ENCODE results near the gene ITPK1. TPM values are rescaled to one million over a fixed set of nuclear protein-coding genes. Genes with fewer than 3 reads are reported as not detected.

The ITPK1 gene
- total RNA-seq, 4 donors from 2014 or later = 132 to 172 (median 157) TPM

DNA sequence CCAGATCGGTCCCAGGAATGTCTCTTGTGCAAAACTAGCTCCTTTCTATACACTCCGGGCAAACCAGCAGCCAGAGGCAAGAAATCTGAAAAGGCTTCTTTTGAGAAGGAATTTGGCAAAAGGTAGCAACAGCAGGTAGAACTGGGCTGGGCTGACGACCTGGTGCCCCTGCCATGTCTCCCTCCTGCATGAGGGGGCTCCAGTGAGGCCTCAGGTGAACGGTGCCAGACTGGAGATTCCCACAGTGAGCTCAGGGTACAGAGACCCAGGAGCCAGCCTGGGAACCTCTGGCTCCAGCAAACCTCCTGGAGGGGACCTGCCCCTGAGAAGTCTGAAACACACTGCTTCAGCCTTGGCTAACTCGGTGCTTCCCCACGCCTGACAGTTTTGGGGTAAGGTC lies 10.8 kb downstream of the ITPK1 start:
- no peak for DNase-seq
- Histone ChIP-seq H3K4me3 (no peak overlapping the region), H3K4me1 (peaks cover 11 to 65% (median 16%) of the 10 kb centered on the region in 4 donors), H3K27ac (peak overlapping the region in 3 of 4 donors; percentile 31 to 76 (median 42)), H3K27me3 (no peaks in the 10 kb centered on the region), H3K9me3 (no peaks in the 10 kb centered on the region), H3K36me3 (no peaks in the 10 kb centered on the region)
- TF ChIP-seq, protein P1, sequence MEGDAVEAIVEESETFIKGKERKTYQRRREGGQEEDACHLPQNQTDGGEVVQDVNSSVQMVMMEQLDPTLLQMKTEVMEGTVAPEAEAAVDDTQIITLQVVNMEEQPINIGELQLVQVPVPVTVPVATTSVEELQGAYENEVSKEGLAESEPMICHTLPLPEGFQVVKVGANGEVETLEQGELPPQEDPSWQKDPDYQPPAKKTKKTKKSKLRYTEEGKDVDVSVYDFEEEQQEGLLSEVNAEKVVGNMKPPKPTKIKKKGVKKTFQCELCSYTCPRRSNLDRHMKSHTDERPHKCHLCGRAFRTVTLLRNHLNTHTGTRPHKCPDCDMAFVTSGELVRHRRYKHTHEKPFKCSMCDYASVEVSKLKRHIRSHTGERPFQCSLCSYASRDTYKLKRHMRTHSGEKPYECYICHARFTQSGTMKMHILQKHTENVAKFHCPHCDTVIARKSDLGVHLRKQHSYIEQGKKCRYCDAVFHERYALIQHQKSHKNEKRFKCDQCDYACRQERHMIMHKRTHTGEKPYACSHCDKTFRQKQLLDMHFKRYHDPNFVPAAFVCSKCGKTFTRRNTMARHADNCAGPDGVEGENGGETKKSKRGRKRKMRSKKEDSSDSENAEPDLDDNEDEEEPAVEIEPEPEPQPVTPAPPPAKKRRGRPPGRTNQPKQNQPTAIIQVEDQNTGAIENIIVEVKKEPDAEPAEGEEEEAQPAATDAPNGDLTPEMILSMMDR (IDR thresholded peaks at IDR 0.05) = peak in 1 of 6 experiments; percentile 7
- TF ChIP-seq POLR2A (IDR thresholded peaks at IDR 0.05) = no peak

DNA sequence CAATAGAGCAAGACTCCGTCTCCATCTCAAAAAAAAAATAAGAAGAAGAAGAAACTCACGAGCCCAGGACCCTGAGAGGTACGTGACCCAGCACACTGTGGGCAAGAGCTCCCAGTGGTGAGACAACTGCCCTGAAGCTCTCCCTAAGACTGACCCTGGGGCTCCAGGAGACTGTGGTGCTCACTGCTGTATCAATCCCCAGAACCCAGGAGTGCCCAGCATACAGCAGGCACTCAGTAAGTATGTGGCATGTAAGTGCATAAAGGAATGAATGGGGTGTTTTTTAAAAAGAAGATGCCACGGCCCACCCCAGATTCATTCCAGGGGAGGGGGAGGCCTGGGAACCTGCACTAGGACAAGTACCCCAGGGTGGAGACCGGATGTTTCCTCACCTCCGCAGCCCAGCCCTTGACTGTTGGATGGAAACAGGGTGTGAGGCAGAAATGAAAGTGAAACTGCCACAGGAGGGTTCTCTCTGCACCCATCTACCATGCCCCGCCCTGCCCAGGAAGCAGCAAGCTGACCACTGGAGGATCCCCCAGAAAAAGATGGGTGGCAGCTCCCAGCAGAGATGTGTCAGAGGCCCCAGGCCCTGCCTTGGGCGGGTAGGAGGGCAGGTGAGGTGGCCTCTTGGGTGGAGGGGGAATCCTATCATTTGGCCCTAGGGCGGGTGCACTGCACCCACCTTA lies 12.2 kb downstream of the ITPK1 start:
- peak; percentile 73 to 92 (median 89) for DNase-seq
- Histone ChIP-seq H3K9me3 (no peaks in the 10 kb centered on the region), H3K27ac (peak overlapping the region; percentile 48 to 80 (median 67)), H3K4me1 (peaks cover 11 to 62% (median 16%) of the 10 kb centered on the region in 4 donors), H3K36me3 (no peaks in the 10 kb centered on the region), H3K4me3 (peak overlapping the region; percentile 4 to 18 (median 6)), H3K27me3 (no peaks in the 10 kb centered on the region)
- TF ChIP-seq POLR2A (IDR thresholded peaks at IDR 0.05) = no peak
- TF ChIP-seq, protein P1 (IDR thresholded peaks at IDR 0.05) = no peak

DNA sequence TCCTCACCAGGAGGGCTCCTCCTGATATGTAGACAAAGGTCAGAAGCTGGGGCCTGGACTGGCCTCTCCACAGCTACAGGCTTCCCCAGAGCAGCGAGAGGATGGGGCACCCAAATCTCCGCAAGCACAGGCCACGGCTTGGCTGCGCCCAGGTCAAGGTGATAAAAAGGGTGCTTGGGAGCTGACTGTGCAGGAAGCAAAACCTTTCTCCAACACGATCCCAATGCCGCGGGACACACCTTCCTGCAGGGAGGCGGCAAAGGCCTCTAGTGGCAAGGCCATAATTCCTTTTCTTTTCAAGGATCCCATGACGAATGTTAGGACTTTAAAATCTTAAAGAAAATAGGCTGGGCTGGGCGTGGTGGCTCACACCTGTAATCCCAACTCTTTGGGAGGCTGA lies 13.6 kb downstream of the ITPK1 start:
- peaks cover 10 to 48% (median 12%) of the 10 kb centered on the region in 4 donors for H3K4me1 ChIP-seq
- H3K27ac ChIP-seq = no peak overlapping the region
- no peaks in the 10 kb centered on the region for H3K27me3 ChIP-seq
- H3K9me3 ChIP-seq = no peaks in the 10 kb centered on the region
- no peaks in the 10 kb centered on the region for H3K36me3 ChIP-seq
- no peak overlapping the region for H3K4me3 ChIP-seq
- DNase-seq = no peak
- TF ChIP-seq POLR2A (IDR thresholded peaks at IDR 0.05) = no peak
- TF ChIP-seq, protein P1 (IDR thresholded peaks at IDR 0.05) = no peak

DNA sequence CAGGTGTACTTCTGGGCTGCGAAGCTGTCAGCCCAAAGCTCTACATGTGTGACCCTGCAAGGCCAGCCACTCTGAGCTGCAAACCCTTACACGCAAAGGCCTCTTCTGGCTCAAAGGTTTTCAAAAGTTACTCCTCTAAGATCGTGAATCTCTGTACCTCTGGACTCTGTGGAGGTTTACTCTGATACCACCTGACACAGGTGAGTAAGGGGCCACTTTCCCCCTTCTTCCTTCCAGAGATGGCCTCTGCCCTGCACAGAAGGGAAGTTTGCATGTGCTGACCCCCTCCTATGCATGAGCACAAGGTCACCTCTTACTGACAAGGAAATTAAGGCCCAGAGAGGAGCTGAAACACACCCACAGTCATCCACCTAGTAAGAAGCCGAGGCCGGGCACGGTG lies 14.5 kb downstream of the ITPK1 start:
- Histone ChIP-seq H3K4me3 (no peak overlapping the region), H3K27ac (no peak overlapping the region), H3K27me3 (no peaks in the 10 kb centered on the region), H3K36me3 (no peaks in the 10 kb centered on the region), H3K4me1 (peaks cover 8 to 39% (median 12%) of the 10 kb centered on the region in 4 donors), H3K9me3 (no peaks in the 10 kb centered on the region)
- no peak for DNase-seq
- TF ChIP-seq, protein P1 (IDR thresholded peaks at IDR 0.05) = no peak
- no peak for TF ChIP-seq POLR2A (IDR thresholded peaks at IDR 0.05)

DNA sequence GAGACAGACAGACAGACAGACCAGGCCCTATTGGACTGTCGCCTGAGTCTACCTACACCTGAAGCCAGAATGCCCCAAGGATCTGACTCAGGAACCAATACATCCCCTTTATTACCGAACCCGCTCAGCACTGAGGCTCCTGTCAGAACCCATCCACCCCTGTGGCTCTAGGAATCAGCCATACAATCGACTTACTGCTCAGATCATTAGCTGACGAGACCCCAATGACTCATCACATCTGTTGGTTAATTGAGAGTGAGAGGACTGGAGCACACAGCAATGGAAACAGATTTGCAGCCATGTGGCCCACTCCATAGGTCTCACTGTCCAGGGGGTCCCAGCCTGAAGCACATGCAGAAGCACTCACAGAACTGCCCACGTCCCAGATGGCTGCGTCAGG lies 15.2 kb downstream of the ITPK1 start:
- no peak overlapping the region for H3K27ac ChIP-seq
- no peaks in the 10 kb centered on the region for H3K36me3 ChIP-seq
- no peak overlapping the region for H3K4me3 ChIP-seq
- DNase-seq = no peak
- H3K9me3 ChIP-seq = no peaks in the 10 kb centered on the region
- no peak for TF ChIP-seq POLR2A (IDR thresholded peaks at IDR 0.05)
- H3K4me1 ChIP-seq = peaks cover 8 to 33% (median 11%) of the 10 kb centered on the region in 4 donors
- H3K27me3 ChIP-seq = no peaks in the 10 kb centered on the region

DNA sequence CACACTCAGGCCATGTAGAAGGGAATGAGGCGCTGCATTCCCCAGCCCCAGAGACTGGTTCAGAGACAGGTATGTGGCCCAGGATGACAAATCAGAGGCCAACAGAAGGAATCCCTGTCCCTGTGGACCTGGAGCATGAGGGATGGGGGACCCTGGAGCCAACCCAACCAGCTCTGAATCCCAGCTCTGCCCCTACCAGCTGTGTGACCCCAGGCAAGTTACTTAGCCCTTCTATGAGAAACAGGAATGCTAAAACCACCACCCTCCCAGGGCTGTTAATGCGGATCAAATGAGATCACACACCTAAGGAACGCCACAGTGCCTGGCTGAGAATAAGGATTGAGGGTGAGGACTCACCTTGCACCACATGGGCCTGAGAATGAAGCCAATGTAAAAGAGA lies 15.6 kb downstream of the ITPK1 start:
- Histone ChIP-seq H3K9me3 (no peaks in the 10 kb centered on the region), H3K4me1 (peaks cover 8 to 31% (median 10%) of the 10 kb centered on the region in 4 donors), H3K4me3 (no peak overlapping the region), H3K27me3 (no peaks in the 10 kb centered on the region), H3K27ac (no peak overlapping the region), H3K36me3 (no peaks in the 10 kb centered on the region)
- DNase-seq = no peak
- TF ChIP-seq, protein P1 (IDR thresholded peaks at IDR 0.05) = no peak
- no peak for TF ChIP-seq POLR2A (IDR thresholded peaks at IDR 0.05)
